HepG2 (cell line): ENCODE data around the gene GIN1. TPM values are rescaled to one million over a fixed set of nuclear protein-coding genes. Genes with fewer than 3 reads are reported as not detected.
A peak's percentile ranks its signal among the peaks of the same experiment; 100 is the strongest.

Source experiments
- AKAP8 ChIP-seq: sonication (generic); formaldehyde crosslinking; IDR thresholded peaks from 2 replicates; pipeline ENCODE4 v1.5.1; 2020; ENCODE audit warnings: mild to moderate bottlenecking, missing genetic modification reagents
- CBX2 ChIP-seq, 2 experiments: fragments of 200-600 bp in 1 of 2; sonication (generic); formaldehyde crosslinking in 1 of 2; IDR thresholded peaks; 2 replicates each; pipeline versions ENCODE4 v1.7.0 to v1.8.1; 2018 to 2022; ENCODE audit warnings: low read depth in 2 of 2, low read length in 1 of 2, mild to moderate bottlenecking in 1 of 2, missing genetic modification reagents in 1 of 2
- CENPT ChIP-seq: sonication (generic); formaldehyde crosslinking; IDR thresholded peaks from 2 replicates; pipeline ENCODE4 v1.8.0; 2022; ENCODE audit warnings: low read depth, mild to moderate bottlenecking, moderate library complexity, missing genetic modification reagents
- FLYWCH1 ChIP-seq: sonication (generic); formaldehyde crosslinking; IDR thresholded peaks from 2 replicates; pipeline ENCODE4 v1.8.1; 2023; ENCODE audit warnings: mild to moderate bottlenecking, missing genetic modification reagents
- FOXO1 ChIP-seq: sonication (generic); formaldehyde crosslinking; IDR thresholded peaks from 2 replicates; pipeline ENCODE4 v1.4.0; 2020; ENCODE audit warnings: missing genetic modification reagents
- KDM5A ChIP-seq: fragments of 200-600 bp; sonication (generic); IDR thresholded peaks from 2 replicates; pipeline ENCODE4 v1.7.0; 2018; ENCODE audit warnings: antibody characterized with exemption, mild to moderate bottlenecking, low read length, borderline replicate concordance
- MAFG ChIP-seq: sonication (generic); formaldehyde crosslinking; IDR thresholded peaks from 2 replicates; pipeline ENCODE4 v1.5.1; 2020; ENCODE audit warnings: mild to moderate bottlenecking, missing genetic modification reagents
- MIER3 ChIP-seq: IDR thresholded peaks from 2 replicates; pipeline ENCODE4 v1.6.1; 2016; ENCODE audit warnings: missing compliant biosample characterization, borderline replicate concordance
- NCOA5 ChIP-seq: sonication (generic); formaldehyde crosslinking; IDR thresholded peaks from 2 replicates; pipeline ENCODE4 v1.4.0; 2020; ENCODE audit warnings: missing genetic modification reagents
- NFE2L2 ChIP-seq: fragments of 150-350 bp; IDR thresholded peaks from 2 replicates; pipeline ENCODE4 v1.6.1; 2014; ENCODE audit warnings: low read length
- NR3C1 ChIP-seq: sonication (generic); formaldehyde crosslinking; IDR thresholded peaks from 2 replicates; pipeline ENCODE4 v1.4.0; 2020; ENCODE audit warnings: missing genetic modification reagents
- POLR2AphosphoS5 ChIP-seq: IDR thresholded peaks from 2 replicates; pipeline ENCODE4 v1.6.1; 2012; ENCODE audit warnings: low read depth, low read length
- PRDM15 ChIP-seq: sonication (generic); formaldehyde crosslinking; IDR thresholded peaks from 2 replicates; pipeline ENCODE4 v1.4.0; 2020; ENCODE audit warnings: missing genetic modification reagents
- PRPF4 ChIP-seq: fragments of 200-400 bp; formaldehyde crosslinking; IDR thresholded peaks from 2 replicates; pipeline ENCODE4 v1.6.1; 2016; ENCODE audit warnings: low read length, low read depth; ENCODE audit not compliant: poor library complexity, severe bottlenecking
- RFX1 ChIP-seq: fragments of 450-650 bp; IDR thresholded peaks from 2 replicates; pipeline ENCODE4 v1.6.1; 2017
- TEAD2 ChIP-seq: sonication (generic); formaldehyde crosslinking; IDR thresholded peaks from 2 replicates; pipeline ENCODE4 v1.9.0; 2021; ENCODE audit warnings: missing genetic modification reagents
- TFDP1 ChIP-seq: IDR thresholded peaks from 2 replicates; pipeline ENCODE4 v1.6.1; 2016; ENCODE audit warnings: missing compliant biosample characterization, missing genetic modification reagents, borderline replicate concordance
- ZFP37 ChIP-seq: sonication (generic); formaldehyde crosslinking; IDR thresholded peaks from 2 replicates; pipeline ENCODE4 v1.4.0; 2020; ENCODE audit warnings: missing genetic modification reagents, borderline replicate concordance
- ZMAT5 ChIP-seq: sonication (generic); formaldehyde crosslinking; IDR thresholded peaks from 2 replicates; pipeline ENCODE4 v1.5.0; 2020; ENCODE audit warnings: mild to moderate bottlenecking, low read depth, missing genetic modification reagents, borderline replicate concordance
- ZNF275 ChIP-seq: sonication (generic); formaldehyde crosslinking; IDR thresholded peaks from 2 replicates; pipeline ENCODE4 v1.8.0; 2022; ENCODE audit warnings: missing genetic modification reagents, mild to moderate bottlenecking, inconsistent platforms, borderline replicate concordance
- ZNF354B ChIP-seq: sonication (generic); formaldehyde crosslinking; IDR thresholded peaks from 2 replicates; pipeline ENCODE4 v1.8.0; 2022; ENCODE audit warnings: mild to moderate bottlenecking, missing genetic modification reagents
- ZNF383 ChIP-seq: sonication (generic); formaldehyde crosslinking; IDR thresholded peaks from 2 replicates; pipeline ENCODE4 v1.4.0; 2020; ENCODE audit warnings: missing genetic modification reagents, mild to moderate bottlenecking, borderline replicate concordance
- ZNF607 ChIP-seq: sonication (generic); formaldehyde crosslinking; IDR thresholded peaks from 2 replicates; pipeline ENCODE4 v1.5.1; 2020; ENCODE audit warnings: missing genetic modification reagents, mild to moderate bottlenecking, borderline replicate concordance
- ZNF841 ChIP-seq: sonication (generic); formaldehyde crosslinking; IDR thresholded peaks from 2 replicates; pipeline ENCODE4 v1.8.1; 2023; ENCODE audit warnings: missing genetic modification reagents, borderline replicate concordance
- polyA plus RNA-seq, 8 experiments: library from polyadenylated mRNA; depleted of rRNA in 3 of 8; stranded (reverse) in 7 of 8; unstranded in 1 of 8; fragments of >200 nt; fragmentation: Illumina TruSeq in 4 of 8; extraction: Trizol in 4 of 8; gene quantifications; 2 replicates each; pipeline versions ENCODE4 v1.2.1 to v1.2.3, GENCODE V29; 2011 to 2016; ENCODE audit warnings: low read depth in 4 of 8, missing spikeins in 1 of 8, mixed read lengths in 1 of 8; ENCODE audit not compliant: insufficient read depth in 1 of 8
- total RNA-seq, 5 experiments: library from RNA; depleted of rRNA; stranded (reverse); fragments of >200 nt; fragmentation: Illumina TruSeq; extraction: Trizol; gene quantifications; 2 replicates each; pipeline ENCODE4 v1.2.3, GENCODE V29; 2016; ENCODE audit warnings: low read depth in 1 of 5

The GIN1 gene
- total and polyA plus RNA-seq, 2 of the 13 experiments (the other 11 are each of a cell fraction or from before 2014, with no cell fraction given): 1.7 to 7.7 TPM

GRCh38 chr5:103119765-103120606 lies at the start of gene GIN1, which contains the start of gene PPIP5K2 (continued):
- TF ChIP-seq ZNF275 (CRISPR knock-in tag) (peak; percentile 74; the same call in 1 of the 2 replicates), PRDM15 (CRISPR knock-in tag) (no peak), ZNF841 (CRISPR knock-in tag) (no peak), PRPF4 (no peak), NFE2L2 (peak; percentile 27; the same call in 1 of the 2 replicates), TFDP1 (CRISPR knock-in tag) (peak; percentile 63), MAFG (no peak), MIER3 (peak; percentile 90; the same call in 1 of the 2 replicates), ZNF354B (CRISPR knock-in tag) (peak; percentile 72; the same call in 1 of the 2 replicates), FOXO1 (CRISPR knock-in tag) (no peak), FLYWCH1 (CRISPR knock-in tag) (no peak), RFX1 (no peak), AKAP8 (CRISPR knock-in tag) (no peak), ZFP37 (CRISPR knock-in tag) (no peak), ZNF607 (CRISPR knock-in tag) (no peak), KDM5A (peak; percentile 89), ZMAT5 (CRISPR knock-in tag) (no peak), TEAD2 (CRISPR knock-in tag) (no peak), NR3C1 (no peak), CBX2 (IDR thresholded peaks at IDR 0.05; ENCODE audit: low read depth, low read length) (no peak), CBX2 (CRISPR knock-in tag; IDR thresholded peaks at IDR 0.05; ENCODE audit: low read depth) (no peak), NCOA5 (CRISPR knock-in tag) (no peak), ZNF383 (CRISPR knock-in tag) (no peak), CENPT (CRISPR knock-in tag) (no peak), POLR2AphosphoS5 (peak; percentile 93)
